Right lobe of liver (tissue), 6 donors: Measurements from ENCODE around the gene NAXD. TPM values are rescaled to one million over a fixed set of nuclear protein-coding genes. Genes with fewer than 3 reads are reported as not detected.

Experiments used
- ATAC-seq, 4 donors: fragments of 200-7000 bp; cut with Tn5 transposase; one replicate each; pipeline ENCODE4 v1.9.1; 2020; ENCODE audit warnings: mild to moderate bottlenecking in 4 of 4, moderate library complexity in 4 of 4
- DNase-seq, 3 donors: peaks; one replicate each; pipeline ENCODE4 v3.0.0-alpha.2; 2020
- H3K27ac ChIP-seq, 3 donors: fragments of 200-600 bp; one replicate each; pipeline ENCODE4 v1.8.0; 2022
- H3K27me3 ChIP-seq, 2 donors: fragments of 200-600 bp; one replicate each; pipeline ENCODE4 v1.8.0; 2022
- H3K36me3 ChIP-seq, 4 donors: fragments of 200-600 bp; sonication (generic) in 1 of 4; one replicate each; pipeline versions ENCODE4 v1.5.1 to v1.8.0; 2017 to 2022; ENCODE audit warnings: control low read depth in 1 of 4
- H3K4me1 ChIP-seq, 4 donors: fragments of 200-600 bp; sonication (generic) in 1 of 4; one replicate each; pipeline versions ENCODE4 v1.5.1 to v1.8.0; 2017 to 2022; ENCODE audit warnings: control low read depth in 1 of 4
- H3K4me3 ChIP-seq, 3 donors: fragments of 200-600 bp; one replicate each; pipeline ENCODE4 v1.8.0; 2022
- H3K9me3 ChIP-seq, 4 donors: fragments of 200-600 bp; sonication (generic) in 1 of 4; one replicate each; pipeline versions ENCODE4 v1.5.1 to v1.8.0; 2017 to 2022; ENCODE audit warnings: control low read depth in 1 of 4
- POLR2A ChIP-seq: fragments of 450-650 bp; IDR thresholded peaks from one replicate; pipeline ENCODE4 v1.6.1; 2017; ENCODE audit warnings: antibody characterized with exemption, mild to moderate bottlenecking
- WGBS: methylation state at CpG from one replicate; pipeline ENCODE4 v1.1.6; 2018; ENCODE audit warnings: low coverage, low lambda C conversion rate; ENCODE audit not compliant: insufficient coverage; ENCODE audit errors: missing lambda C conversion rate; 5-methylcytosine and 5-hydroxymethylcytosine counted together
- intact Hi-C, 2 donors: fragments of 100-400 bp; cut with DNase I; formaldehyde crosslinking; loops; one replicate each; pipeline versions ENCODE4 v1.11.2 to v1.14.1; 2022
- total RNA-seq, 6 experiments: library from RNA; depleted of rRNA in 2 of 6; stranded (reverse); fragments of >200 nt in 2 of 6; fragmentation: NEBNext Ultra II Directional in 3 of 6; extraction: Animal tissue kit (Norgen Biotek cat#: 25700) in 3 of 6; gene quantifications; one replicate each; pipeline versions ENCODE4 v1.1.0 to v1.2.4, GENCODE V29; 2016 to 2023
- TF ChIP-seq, protein P1 (sequence below), 4 donors: fragments of 200-600 bp in 3 of 4; fragments of 450-650 bp in 1 of 4; IDR thresholded peaks; one replicate each; pipeline versions ENCODE4 v1.5.1 to v1.8.0; 2016 to 2022; ENCODE audit warnings: antibody characterized with exemption in 4 of 4, mild to moderate bottlenecking in 2 of 4
- donor health status: DM: no; HTN: yes; CAD: no.
- donor health status: DM: no; HTN: no; CAD: no.
- donor health status: DM: no; HTN: no; CAD: no.
- donor health status: DM: no; HTN: yes; CAD: no.
- donor health status: DM: no; HTN: yes; CAD: no.

Gene NAXD
- total RNA-seq, 6 experiments from 2014 or later = 24.2 to 41.9 (median 29.9) TPM

DNA sequence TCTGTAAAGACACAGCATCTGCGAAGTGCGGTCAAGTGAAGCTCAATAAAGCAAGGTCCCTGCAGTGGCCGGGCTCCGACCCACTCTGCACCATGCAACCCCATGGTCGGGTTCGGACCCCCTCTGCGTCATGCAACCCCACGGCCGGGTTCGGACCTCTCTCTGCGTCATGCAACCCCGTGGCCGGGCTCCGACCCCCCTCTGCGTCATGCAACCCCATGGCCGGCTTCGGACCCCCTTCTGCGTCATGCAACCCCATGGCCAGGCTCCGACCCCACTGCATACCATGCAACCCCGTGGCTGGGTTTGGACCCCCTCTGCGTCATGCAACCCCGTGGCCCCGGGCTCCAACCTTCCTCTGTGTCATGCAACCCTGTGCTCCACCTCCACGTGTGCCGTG is 46.7 kb downstream of the NAXD start:
- 100% methylated on average over 3 of the region's 25 CpGs for WGBS
- H3K4me1 ChIP-seq = no peaks in the 10 kb centered on the region
- intact Hi-C loops = no loop called here
- H3K9me3 ChIP-seq = no peaks in the 10 kb centered on the region
- H3K27ac ChIP-seq = no peak overlapping the region
- no peak for TF ChIP-seq POLR2A
- TF ChIP-seq, protein P1, sequence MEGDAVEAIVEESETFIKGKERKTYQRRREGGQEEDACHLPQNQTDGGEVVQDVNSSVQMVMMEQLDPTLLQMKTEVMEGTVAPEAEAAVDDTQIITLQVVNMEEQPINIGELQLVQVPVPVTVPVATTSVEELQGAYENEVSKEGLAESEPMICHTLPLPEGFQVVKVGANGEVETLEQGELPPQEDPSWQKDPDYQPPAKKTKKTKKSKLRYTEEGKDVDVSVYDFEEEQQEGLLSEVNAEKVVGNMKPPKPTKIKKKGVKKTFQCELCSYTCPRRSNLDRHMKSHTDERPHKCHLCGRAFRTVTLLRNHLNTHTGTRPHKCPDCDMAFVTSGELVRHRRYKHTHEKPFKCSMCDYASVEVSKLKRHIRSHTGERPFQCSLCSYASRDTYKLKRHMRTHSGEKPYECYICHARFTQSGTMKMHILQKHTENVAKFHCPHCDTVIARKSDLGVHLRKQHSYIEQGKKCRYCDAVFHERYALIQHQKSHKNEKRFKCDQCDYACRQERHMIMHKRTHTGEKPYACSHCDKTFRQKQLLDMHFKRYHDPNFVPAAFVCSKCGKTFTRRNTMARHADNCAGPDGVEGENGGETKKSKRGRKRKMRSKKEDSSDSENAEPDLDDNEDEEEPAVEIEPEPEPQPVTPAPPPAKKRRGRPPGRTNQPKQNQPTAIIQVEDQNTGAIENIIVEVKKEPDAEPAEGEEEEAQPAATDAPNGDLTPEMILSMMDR (IDR thresholded peaks at IDR 0.05) = no peak
- H3K36me3 ChIP-seq = peaks cover 0 to 24% (median 9%) of the 10 kb centered on the region in 4 donors
- DNase-seq (no peak), ATAC-seq (no peak)
- no peaks in the 10 kb centered on the region for H3K27me3 ChIP-seq
- no peak overlapping the region for H3K4me3 ChIP-seq

DNA sequence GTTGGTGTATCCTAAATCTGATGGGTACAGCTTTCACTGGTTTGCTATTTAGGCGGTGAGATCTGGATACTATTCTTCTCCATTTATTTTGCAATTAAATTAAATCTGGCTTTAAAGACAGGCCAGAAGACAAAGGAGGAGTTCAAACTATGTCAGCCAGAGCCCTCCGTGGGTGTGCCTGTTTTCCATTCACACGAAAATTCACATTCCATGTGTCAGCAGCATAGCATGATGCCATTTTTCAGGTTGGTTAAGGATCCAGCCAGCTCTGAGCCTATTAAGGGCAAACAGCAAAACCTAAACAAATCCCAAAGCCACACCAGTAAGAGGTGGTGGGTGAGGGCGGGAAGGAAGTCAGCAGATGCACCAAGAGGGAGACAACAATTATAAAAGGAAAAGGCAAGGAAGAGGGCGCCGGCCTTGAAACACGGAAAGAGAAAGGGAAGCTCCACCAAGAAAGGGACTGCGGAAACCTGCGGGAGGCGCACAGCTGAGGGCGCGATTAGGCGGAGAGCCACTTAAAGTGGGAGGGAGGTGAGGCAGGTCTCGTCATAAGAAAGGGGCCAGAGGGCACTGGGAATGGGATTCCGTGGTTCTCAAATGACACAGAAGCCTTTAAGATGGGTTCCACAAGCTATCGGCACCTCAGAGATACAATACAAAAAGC is 47.6 kb downstream of the NAXD start:
- intact Hi-C loops = no loop called here
- WGBS = 97% methylated on average over 16 of the region's 16 CpGs
- no peaks in the 10 kb centered on the region for H3K27me3 ChIP-seq

DNA sequence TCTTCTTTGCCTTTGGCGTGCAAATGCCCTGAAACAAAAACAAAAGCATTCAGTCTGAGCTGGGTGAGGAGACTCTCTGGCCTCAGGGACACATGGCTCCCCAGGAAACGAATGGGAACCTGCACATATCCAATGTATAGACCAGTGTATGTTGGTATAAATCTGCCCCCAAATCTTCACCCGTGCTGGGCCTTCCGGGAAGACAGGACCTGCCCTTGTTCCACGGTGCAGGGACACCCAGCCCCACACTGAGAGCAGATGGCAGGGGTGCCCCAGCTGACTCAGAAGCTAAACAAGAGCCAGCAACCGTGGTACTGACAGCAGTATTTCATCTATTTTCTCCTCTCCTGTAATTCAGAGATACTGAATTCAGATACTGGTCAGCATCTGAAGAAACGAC is 48.1 kb downstream of the NAXD start:
- intact Hi-C loops = no loop called here
- Histone ChIP-seq H3K4me3 (no peak overlapping the region), H3K27ac (no peak overlapping the region), H3K9me3 (no peaks in the 10 kb centered on the region), H3K4me1 (no peaks in the 10 kb centered on the region), H3K27me3 (no peaks in the 10 kb centered on the region), H3K36me3 (peaks cover 0 to 28% (median 8%) of the 10 kb centered on the region in 4 donors)
- DNase-seq (no peak), ATAC-seq (no peak)
- TF ChIP-seq, protein P1 (IDR thresholded peaks at IDR 0.05) = no peak
- TF ChIP-seq POLR2A = no peak
- WGBS = 83% methylated on average over 4 of the region's 7 CpGs

More for the DNA sequence above, 47.6 kb downstream of the NAXD start:
- TF ChIP-seq POLR2A = no peak
- TF ChIP-seq, protein P1 (IDR thresholded peaks at IDR 0.05) = no peak
- ATAC-seq = no peak
- DNase-seq = no peak
- no peaks in the 10 kb centered on the region for H3K9me3 ChIP-seq
- no peaks in the 10 kb centered on the region for H3K4me1 ChIP-seq
- no peak overlapping the region for H3K27ac ChIP-seq
- no peak overlapping the region for H3K4me3 ChIP-seq
- H3K36me3 ChIP-seq = peaks cover 0 to 28% (median 9%) of the 10 kb centered on the region in 4 donors

DNA sequence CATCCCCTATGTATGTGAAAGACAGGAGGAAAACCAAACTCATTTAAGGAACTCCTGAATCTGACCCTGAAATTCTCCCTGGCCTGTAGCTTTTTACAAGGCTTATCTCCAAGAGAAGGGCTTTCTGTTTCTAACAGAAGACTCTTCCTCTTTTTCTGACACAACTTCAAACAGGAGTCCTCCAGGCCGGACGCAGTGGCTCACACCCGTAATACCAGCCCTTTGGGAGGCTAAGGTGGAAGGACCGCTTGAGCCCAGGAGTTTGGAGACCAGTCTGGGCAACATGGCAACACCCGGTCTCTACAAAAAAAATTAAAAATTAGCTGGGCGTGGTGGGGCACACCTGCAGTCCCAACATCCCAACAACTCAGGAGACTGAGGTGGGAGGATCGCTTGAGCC is 48.7 kb downstream of the NAXD start:
- no peaks in the 10 kb centered on the region for H3K27me3 ChIP-seq
- ATAC-seq (peak in 3 of 4 donors; percentile 19 to 53 (median 43)), DNase-seq (no peak)
- no peaks in the 10 kb centered on the region for H3K9me3 ChIP-seq
- H3K4me1 ChIP-seq = no peaks in the 10 kb centered on the region
- H3K4me3 ChIP-seq = no peak overlapping the region
- TF ChIP-seq, protein P1 (IDR thresholded peaks at IDR 0.05) = no peak
- no peak for TF ChIP-seq POLR2A
- no peak overlapping the region for H3K27ac ChIP-seq
- peaks cover 0 to 28% (median 8%) of the 10 kb centered on the region in 4 donors for H3K36me3 ChIP-seq
- 90% methylated on average over 5 of the region's 7 CpGs for WGBS
- intact Hi-C loops = no loop called here
